Endometrial microvascular endothelial cells (primary cell): ENCODE measurements around the gene HDHD2. TPM values are rescaled to one million over a fixed set of nuclear protein-coding genes. Genes with fewer than 3 reads are reported as not detected.
"Not testable (repeated sequence)": the region's sequence is repeated elsewhere in the genome, so short reads cannot be mapped to it uniquely, and the experiment has no call there.

Experiments used
- in situ Hi-C: cut with HindIII; loops from 2 replicates; pipeline ENCODE4 v1.10.0; 2017; ENCODE audit warnings: low sequenced_read_pairs, low pct_unique_long_range_greater_than_20kb; ENCODE audit errors: inconsistent ontology term
- total RNA-seq: library from RNA; depleted of rRNA; stranded (reverse); fragments of >200 nt; gene quantifications from one replicate; pipeline ENCODE4 v1.2.3, GENCODE V29; 2015; ENCODE audit errors: inconsistent ontology term

The HDHD2 gene, protein sequence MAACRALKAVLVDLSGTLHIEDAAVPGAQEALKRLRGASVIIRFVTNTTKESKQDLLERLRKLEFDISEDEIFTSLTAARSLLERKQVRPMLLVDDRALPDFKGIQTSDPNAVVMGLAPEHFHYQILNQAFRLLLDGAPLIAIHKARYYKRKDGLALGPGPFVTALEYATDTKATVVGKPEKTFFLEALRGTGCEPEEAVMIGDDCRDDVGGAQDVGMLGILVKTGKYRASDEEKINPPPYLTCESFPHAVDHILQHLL
- 16.3 TPM for total RNA-seq

DNA sequence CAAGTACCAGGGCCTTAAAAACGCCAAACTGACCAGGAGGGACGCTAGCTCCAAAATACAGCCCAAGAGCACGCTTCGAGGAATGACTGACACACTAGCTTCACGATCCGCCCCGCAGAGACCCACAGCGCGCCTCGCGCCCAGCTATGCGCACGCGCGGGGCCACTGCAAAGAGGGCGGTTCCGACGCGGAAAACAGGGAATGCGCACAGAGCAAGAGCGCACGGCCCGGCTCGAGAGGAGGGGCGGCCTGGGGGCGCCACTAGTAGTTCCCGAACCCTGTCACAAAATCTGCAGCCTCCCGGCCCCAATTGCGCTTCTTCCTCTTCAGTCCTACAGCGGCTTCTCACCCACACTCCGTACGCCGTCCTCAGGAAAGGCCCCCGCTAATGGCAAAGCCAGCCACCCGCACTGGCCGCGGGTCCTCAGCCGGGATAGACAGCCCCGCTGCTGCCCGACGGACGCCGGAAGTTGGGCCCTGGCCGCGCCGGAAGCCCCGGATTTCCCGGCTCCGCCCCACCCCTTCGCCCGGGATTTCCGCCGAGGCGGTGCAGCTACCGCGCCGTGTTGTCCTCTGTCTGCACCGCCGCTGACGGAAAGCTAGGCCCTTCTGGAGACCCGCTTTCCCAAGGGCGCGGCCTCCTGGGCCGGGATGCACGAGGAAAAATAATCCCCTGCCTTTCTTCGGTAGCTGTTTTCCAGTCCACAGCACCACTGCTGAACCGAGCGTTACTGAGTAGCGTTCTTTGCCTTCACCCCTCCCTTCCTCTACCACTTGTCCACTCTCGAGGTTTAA lies at the start of gene HDHD2:
Gene HDHD2, minus strand, starts transcription at position 472 of the 795 bp plus-strand sequence. CDS start 14,061 bp downstream, outside the sequence.
- in situ Hi-C loops = no loop called here

DNA sequence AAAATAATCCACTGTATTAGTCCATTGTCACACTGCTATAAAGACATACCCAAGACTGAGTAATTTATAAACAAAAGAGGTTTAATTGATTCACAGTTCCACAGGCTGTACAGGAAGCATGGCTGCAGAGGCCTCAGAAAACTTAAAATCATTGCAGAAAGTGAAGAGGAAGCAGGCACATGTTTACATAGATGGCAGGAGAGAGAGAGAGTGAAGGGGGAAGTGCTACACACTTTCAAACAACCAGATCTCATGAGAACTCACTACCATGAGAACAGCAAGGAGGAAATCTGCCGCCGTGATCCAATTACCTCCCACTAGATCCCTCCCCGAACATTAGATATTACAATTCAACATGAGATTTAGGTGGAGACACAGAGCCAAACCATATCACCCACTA lies 45.7 kb upstream of the HDHD2 start:
- in situ Hi-C loops = not testable (repeated sequence)

DNA sequence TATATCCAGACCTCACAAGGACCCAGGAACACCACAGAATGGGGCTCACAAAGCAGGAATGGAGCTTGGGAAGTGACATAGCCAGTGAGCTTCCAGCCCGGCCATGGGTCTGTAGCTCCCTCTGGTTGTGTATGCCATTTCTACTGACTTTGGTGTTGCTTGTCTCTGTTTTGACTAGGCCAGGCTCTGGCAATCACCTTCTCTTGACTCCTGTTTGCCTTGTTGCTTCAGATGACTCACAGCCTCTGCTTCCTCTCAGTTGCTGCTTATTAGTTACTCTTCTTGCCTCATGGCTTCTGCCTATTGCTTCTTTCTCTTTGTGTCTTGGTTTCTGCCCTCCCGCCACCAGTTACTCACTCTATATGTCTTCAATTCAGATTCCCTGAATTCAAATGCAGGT lies 41.7 kb upstream of the HDHD2 start:
- in situ Hi-C loops = no loop called here

DNA sequence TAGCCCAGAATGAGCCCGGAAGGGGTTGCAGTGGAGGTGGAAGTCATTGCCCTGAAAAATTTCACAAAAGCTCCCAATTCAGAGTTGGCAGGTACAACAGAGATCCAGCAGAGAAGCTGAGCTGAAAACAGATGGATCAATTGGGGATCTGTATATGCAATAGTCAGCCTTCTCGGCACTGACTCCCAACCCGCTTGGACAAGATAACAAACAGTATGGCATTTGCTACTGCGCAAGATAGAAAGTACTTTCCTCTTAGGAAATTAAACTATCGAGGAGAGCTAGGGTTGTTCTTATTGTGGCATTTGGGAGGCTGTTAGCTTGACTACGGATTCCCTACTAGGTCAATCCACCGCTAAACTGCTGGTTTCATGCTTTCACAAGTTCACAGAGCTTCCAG lies 37.4 kb upstream of the HDHD2 start:
- in situ Hi-C loops = no loop called here

DNA sequence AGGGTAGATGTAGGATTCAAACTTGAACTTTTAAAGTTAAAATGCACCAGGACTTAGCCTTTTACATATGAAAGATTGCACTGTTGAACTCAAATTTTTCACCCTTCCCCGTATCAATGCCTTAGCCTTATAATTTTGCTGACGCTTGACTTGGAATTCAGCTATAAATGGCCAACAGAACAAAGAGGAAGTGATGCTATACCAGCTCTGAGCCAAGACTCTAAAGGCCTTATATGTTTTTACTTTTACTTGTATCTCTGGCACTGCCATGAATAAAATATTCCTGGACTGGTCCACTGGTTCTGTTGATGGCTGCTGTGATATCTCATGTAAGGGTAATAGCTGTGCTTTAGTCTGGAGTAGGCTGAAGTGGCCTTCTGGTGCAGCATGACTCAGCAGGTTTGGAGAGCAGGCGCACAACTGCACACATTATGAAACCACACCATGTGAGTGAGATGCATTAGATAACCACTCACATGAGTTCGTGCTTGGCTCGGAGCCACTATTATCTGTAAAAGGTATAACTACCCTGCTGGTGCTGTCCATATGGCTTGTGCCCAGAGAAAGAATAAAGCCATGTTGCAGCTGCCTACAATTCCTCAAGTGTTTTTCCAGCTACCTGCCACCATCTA lies 34.2 kb upstream of the HDHD2 start:
- in situ Hi-C loops = no loop called here

DNA sequence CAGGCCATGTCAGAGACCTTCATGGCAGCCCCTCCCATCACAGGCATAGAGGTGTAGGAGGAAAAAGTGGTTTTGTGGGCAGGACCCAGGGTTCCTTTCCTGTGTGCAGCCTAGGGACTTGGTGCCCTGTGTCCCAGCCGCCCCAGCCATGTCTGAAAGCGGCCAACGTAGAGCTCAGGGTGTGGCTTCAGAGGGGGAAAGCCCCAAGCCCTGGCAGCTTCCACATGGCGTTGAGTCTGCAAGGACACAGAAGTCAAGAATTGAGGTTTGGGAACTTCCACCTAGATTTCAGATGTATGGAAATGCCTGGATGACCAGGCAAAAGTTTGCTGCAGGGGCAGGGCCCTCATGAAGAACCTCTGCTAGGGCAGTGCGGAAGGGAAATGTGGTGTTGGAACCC lies 31.9 kb upstream of the HDHD2 start:
- in situ Hi-C loops = not testable (repeated sequence)

DNA sequence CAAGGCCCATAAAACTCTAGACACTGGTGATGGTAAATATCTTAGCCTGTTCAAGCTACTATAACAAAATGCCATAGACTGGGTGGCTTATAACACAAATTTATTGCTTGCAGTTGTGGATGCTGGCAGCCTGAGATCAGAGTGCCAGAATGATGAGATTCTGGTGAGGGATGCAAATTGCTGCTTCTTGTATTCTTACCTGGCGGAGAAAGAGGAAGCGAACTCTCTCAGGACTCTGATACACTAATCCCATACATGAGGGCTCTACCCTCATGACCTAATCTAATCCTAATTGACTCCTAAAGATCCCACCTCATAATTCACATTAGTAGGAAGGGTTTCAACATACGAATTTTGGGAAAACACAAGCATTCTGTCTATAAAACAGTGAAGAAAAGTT lies 30.5 kb upstream of the HDHD2 start:
- in situ Hi-C loops = no loop called here

DNA sequence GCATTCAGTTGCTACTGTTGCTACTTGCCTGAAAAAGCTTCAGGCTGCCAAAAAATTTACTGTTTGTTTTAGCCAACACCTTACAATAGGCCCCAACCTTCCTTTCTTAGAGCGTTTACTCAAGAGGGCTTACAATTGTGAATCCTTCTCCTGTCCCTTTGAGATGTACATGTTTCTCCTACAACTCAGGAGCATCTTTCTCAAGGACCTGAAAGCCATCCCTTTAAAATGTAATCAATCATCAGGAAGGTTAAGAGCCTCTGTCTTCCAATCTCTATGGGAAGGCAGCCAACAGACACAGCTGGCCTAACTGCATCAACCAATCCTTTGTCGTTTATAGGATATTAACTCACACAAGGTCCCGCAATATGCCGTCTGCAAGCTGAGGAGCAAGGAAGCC lies 29.2 kb upstream of the HDHD2 start:
- in situ Hi-C loops = no loop called here

DNA sequence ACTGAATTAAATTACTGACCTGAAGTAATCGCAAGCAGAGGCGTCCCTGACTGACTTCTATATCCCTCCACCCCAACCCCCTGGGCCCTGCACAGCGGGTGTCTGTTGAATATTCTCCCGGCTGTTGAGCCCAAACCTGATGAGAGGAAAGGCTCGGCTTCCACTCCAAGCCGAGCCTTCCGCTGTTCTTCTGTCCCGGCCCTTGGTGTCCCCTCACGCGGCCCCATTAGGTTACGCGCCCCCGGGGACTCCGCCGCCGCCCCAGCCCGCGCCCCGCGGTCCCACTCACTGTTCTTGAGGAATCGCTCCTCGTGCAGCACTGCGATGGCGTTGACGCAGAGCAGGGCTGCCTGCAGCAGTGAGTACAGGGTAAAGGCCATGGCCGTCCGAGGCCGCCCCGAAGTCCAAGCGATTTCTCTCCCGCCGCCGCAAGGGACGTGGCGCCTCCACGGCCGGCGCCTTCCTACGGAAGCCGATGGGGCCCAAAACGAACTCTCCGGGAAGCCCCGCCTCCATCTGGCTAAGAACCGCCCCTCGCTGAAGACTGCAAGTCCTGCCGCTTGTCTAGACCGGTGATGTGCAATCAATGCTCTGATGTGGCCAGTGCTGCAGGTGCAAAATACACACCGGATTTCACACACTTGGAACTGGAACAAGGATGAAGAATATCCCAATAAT lies 25.7 kb upstream of the HDHD2 start, which contains the start of gene IER3IP1:
Gene IER3IP1, minus strand, starts transcription at position 467 of the 678 bp plus-strand sequence. Its CDS starts 87 bp downstream, at position 380.
- in situ Hi-C loops = no loop called here

DNA sequence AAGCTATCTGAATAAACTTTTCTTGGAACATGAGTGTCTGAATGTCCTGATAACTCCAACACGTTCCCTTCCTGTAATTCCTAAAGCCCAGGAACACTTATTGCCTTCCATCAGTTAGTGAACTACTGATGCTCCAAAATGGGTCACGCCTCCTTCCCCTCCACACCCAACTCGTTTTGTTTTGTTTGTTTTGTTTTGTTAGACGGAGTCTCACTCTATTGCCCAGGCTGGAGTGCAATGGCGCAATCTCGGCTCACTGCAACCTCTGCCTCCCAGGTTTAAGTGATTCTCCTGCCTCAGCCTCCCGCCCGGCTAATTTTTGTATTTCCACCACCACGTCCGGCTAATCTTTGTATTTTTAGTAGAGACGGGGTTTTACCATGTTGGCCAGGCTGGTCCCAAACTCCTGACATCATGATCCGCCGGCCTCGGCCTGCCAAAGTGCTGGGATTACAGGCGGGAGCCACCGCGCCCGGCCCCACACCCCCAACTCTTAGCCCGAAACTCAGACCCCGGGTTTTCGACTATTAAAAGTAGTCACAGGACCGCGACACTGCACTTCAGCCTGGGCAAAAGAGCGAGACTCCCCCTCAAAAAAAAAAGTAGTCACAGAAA lies 25.1 kb upstream of the HDHD2 start:
- in situ Hi-C loops = no loop called here

DNA sequence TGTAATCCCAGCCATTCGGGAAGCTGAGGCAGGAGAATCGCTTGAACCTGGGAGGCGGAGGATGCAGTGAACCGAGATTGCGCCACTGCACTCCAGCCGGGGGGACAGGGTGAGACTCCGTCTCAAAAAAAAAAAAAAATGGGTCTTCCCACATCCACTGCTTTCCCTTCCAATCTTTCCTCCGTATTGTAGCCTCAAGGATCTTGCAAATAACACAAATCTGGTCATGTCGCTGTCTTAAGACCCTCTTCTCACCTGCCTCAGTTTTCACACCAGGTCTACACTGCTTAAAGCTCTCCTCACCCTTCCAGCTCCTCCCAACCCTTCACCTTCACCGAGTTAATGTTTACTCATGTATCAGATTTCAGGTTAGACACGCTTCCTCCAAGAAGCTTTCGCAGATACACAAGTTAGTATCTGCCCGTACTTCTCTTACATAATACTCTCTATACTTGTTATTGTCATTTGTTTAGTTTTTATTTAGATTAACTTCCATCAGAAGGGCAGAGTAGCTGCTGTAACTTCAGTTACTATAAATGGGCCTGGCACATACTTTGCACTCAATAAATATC lies 24.3 kb upstream of the HDHD2 start:
- in situ Hi-C loops = no loop called here

DNA sequence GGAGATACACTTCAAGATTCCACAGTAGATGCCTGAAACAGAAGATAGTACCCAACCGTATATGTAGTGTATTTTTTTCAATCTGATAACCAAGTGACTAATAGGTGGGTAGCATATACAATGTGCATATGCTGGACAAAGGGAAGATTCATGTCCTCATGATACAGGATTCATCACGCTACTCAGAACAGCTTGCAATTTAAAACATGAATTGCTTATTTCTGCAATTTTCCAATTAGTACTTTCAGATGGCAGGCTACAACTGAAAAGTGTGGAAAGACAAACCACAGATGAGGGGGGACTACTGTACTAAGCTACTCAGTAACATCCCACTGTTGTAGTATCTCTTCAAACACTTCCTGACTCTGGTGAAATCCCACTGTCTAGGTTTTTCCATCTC lies 22.2 kb upstream of the HDHD2 start:
- in situ Hi-C loops = no loop called here

DNA sequence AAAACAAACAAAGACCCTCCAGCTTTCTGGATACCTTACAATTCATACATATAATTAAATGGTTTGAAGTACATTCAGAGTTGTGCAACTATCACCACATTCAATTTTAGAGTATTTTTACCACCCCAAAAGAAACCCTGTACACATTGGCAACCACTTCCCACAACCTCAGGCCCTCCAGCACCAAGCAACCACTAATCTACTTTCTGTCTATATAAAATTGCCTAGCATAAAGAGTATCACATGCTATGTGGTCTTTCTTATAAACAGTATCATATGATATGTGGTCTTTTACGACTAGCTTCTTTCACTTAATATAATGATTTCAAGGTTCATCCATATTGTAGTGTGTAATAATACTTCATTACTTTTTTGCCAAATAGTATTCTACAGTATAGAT lies 18.6 kb upstream of the HDHD2 start:
- in situ Hi-C loops = no loop called here

DNA sequence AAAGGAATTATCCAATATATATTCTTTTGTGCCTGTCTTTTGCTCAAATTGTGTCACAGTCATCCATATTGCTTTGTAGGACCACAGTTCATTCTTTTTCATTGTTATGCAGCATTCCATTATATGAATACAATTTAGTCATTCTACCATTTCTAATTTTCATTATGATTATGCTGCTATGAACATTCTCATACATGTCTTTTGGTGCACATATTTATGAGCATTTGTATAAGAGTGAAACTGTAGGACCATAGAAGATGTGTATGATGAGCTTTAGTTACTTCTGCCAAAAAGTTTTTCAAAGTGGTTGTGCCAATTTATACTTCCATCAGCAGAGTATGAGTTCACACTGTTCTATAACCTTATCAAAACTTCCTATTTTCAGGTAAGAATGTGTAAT lies 18.2 kb upstream of the HDHD2 start:
- in situ Hi-C loops = no loop called here

DNA sequence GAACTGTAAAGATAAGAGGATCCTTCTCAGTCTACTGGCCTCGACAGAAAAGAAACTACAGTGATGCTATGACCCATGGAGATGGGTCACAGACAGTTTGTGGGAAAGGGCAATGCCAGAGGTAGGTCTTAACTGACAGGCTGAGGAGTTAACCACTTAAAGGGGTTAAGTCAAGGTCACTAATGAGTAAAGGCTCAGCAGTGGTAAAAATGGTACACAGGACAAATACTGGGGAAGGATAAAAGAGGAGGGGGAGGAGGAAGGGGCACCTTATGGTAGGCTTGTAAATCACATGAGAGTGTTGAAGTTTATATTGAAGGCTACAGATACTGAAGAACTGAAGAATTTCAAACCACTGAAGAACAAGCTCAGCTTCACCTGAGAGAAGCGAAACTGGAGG lies 16.0 kb upstream of the HDHD2 start:
- in situ Hi-C loops = no loop called here

DNA sequence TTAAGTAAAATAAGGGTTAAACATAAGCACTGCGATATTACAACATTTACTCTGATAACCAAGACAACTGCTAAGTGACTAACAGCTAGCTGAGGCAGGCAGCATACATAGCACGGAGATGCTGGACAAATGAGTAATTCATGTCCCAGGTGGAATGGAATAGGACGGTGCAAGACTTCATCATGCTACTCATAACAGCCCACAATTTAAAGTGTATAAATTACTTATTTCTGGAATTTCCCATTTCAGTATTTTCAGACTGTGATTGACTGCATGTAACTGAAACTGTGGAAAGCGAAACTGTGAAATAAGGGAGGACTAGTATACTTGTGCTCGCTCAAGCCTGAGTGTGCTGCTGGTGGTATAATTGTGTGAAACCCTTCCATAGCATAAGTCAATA lies 12.9 kb upstream of the HDHD2 start:
- in situ Hi-C loops = no loop called here

DNA sequence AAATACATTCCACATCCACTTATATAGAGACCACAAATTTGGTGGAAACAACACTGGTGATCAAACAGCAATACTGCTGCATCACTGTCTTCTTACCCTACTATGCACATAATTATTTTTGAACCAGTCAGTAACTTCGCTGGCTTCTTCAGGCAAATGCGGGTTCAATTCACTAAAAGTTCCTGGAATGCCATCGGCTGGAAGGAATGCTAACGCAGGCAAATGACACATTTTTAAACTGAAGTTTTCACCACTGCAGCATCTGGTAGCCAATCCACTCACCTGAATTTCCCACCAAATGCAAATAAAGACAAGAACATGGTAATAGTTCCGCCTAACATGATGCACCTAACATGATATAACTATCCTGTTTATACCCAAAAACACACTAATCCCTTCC lies 10.0 kb upstream of the HDHD2 start:
- in situ Hi-C loops = no loop called here

DNA sequence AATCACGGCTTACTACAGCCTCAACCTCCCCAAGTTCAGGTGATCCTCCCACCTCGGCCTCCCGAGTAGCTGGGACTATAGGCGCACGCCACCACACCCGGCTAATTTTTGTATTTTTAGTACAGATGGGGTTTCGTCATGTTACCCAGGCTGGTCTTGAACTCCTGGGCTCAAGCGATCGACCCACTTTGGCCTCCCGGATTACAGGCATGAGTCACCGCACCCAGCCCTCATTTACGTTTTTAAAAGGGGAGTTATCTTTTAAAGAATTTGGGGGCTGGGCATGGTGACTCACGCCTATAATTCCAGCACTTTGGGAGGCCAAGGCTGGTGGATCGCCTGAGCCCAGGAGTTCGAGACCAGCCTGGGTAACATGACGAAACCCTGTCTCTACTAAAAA lies 8.1 kb upstream of the HDHD2 start:
- in situ Hi-C loops = not testable (repeated sequence)

DNA sequence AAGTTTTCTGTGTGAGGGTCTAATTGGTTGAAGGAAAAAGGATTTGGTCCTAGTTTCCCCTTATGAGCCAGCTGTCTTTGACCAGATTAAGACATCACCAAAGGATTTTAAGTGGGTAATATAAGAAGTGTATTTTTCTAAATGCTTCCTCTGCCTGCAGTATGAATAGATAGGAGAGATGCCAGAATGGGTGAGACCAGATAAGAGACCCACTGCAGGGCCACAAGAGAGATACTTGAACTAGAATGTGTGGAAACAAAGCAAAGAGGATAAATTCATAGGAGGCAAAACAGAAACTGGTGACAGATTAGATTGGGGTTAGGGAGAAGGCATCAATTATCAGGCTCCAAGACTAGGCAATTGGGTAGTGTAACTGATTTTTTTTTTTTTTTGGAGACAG lies 1.1 kb upstream of the HDHD2 start:
- in situ Hi-C loops = no loop called here
